ENCODE measurements around the gene OBSCN.

GRCh38 chr1:228242409-228242808 lies 34.6 kb downstream of the OBSCN start:
- TF ChIP-seq, protein P1, sequence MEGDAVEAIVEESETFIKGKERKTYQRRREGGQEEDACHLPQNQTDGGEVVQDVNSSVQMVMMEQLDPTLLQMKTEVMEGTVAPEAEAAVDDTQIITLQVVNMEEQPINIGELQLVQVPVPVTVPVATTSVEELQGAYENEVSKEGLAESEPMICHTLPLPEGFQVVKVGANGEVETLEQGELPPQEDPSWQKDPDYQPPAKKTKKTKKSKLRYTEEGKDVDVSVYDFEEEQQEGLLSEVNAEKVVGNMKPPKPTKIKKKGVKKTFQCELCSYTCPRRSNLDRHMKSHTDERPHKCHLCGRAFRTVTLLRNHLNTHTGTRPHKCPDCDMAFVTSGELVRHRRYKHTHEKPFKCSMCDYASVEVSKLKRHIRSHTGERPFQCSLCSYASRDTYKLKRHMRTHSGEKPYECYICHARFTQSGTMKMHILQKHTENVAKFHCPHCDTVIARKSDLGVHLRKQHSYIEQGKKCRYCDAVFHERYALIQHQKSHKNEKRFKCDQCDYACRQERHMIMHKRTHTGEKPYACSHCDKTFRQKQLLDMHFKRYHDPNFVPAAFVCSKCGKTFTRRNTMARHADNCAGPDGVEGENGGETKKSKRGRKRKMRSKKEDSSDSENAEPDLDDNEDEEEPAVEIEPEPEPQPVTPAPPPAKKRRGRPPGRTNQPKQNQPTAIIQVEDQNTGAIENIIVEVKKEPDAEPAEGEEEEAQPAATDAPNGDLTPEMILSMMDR (IDR thresholded peaks at IDR 0.05) = no peak
- no peak for TF ChIP-seq POLR2A (IDR thresholded peaks at IDR 0.05)

Measured in adrenal gland (tissue), 5 donors.